Peyer's patch (tissue), 4 donors: Measurements from ENCODE around the gene LMAN1.

Experiments
- POLR2A ChIP-seq, 2 donors: fragments of 450-650 bp; IDR thresholded peaks; one replicate each; pipeline ENCODE4 v1.5.1; 2017; ENCODE audit warnings: antibody characterized with exemption in 2 of 2, mild to moderate bottlenecking in 2 of 2, moderate library complexity in 2 of 2
- TF ChIP-seq, protein P1 (sequence below), 6 experiments: fragments of 450-650 bp in 4 of 6; fragments of 200-600 bp in 2 of 6; sonication (generic) in 1 of 6; IDR thresholded peaks; one replicate each; pipeline ENCODE4 v1.5.1; 2017 to 2019; ENCODE audit warnings: antibody characterized with exemption in 6 of 6, mild to moderate bottlenecking in 3 of 6, moderate library complexity in 1 of 6

DNA sequence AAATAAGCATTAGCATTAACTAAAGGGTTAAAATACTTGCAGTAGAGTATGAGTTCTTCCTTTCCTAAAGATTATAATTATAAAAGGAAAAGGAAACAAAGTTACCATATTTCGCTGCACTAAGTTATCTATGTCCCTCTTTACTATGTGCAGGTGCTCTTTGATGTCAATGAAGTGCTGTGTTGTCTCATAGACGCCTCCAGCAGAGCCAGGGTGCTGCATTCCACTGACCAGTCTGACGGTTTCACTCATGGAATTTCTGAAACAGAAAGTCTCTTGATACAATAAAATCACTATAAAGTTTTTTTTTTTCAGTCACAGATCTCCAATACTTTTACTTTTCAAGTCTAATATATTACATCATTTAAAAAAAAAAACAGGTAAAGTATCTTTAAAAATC, 26.1 kb downstream of the LMAN1 start:
- TF ChIP-seq, protein P1, sequence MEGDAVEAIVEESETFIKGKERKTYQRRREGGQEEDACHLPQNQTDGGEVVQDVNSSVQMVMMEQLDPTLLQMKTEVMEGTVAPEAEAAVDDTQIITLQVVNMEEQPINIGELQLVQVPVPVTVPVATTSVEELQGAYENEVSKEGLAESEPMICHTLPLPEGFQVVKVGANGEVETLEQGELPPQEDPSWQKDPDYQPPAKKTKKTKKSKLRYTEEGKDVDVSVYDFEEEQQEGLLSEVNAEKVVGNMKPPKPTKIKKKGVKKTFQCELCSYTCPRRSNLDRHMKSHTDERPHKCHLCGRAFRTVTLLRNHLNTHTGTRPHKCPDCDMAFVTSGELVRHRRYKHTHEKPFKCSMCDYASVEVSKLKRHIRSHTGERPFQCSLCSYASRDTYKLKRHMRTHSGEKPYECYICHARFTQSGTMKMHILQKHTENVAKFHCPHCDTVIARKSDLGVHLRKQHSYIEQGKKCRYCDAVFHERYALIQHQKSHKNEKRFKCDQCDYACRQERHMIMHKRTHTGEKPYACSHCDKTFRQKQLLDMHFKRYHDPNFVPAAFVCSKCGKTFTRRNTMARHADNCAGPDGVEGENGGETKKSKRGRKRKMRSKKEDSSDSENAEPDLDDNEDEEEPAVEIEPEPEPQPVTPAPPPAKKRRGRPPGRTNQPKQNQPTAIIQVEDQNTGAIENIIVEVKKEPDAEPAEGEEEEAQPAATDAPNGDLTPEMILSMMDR (IDR thresholded peaks at IDR 0.05): no peak
- no peak for TF ChIP-seq POLR2A (IDR thresholded peaks at IDR 0.05)
